HepG2 (cell line): Measurements from ENCODE around the gene MRPS25. TPM values are rescaled to one million over a fixed set of nuclear protein-coding genes. Genes with fewer than 3 reads are reported as not detected.
A peak's percentile ranks its signal among the peaks of the same experiment; 100 is the strongest.

ENCODE experiments used
- CBX5 ChIP-seq: sonication (generic); formaldehyde crosslinking; IDR thresholded peaks from 2 replicates; pipeline ENCODE4 v1.4.0; 2020; ENCODE audit warnings: missing genetic modification reagents, borderline replicate concordance
- ELF1 ChIP-seq: sonication (generic); formaldehyde crosslinking; IDR thresholded peaks from 2 replicates; pipeline ENCODE4 v1.4.0; 2020; ENCODE audit warnings: missing genetic modification reagents
- FOXA1 ChIP-seq, 2 experiments: fragments of 450-650 bp in 1 of 2; sonication (generic) in 1 of 2; formaldehyde crosslinking in 1 of 2; IDR thresholded peaks; 2 replicates each; pipeline versions ENCODE4 v1.4.0 to v1.6.1; 2016 to 2020; ENCODE audit warnings: missing genetic modification reagents in 1 of 2
- GPBP1L1 ChIP-seq: sonication (generic); formaldehyde crosslinking; IDR thresholded peaks from 2 replicates; pipeline ENCODE4 v1.5.0; 2020; ENCODE audit warnings: mild to moderate bottlenecking, missing genetic modification reagents
- HMG20A ChIP-seq: IDR thresholded peaks from 2 replicates; pipeline ENCODE4 v1.6.1; 2016; ENCODE audit warnings: borderline replicate concordance
- IKZF4 ChIP-seq: sonication (generic); formaldehyde crosslinking; IDR thresholded peaks from 2 replicates; pipeline ENCODE4 v1.5.1; 2020; ENCODE audit warnings: borderline replicate concordance, mild to moderate bottlenecking, low read depth, missing genetic modification reagents; ENCODE audit errors: not compliant biosample characterization
- KDM1A ChIP-seq: IDR thresholded peaks from 2 replicates; pipeline ENCODE4 v1.6.1; 2016; ENCODE audit warnings: missing compliant biosample characterization
- LBX2 ChIP-seq: sonication (generic); formaldehyde crosslinking; IDR thresholded peaks from 2 replicates; pipeline ENCODE4 v1.5.0; 2020; ENCODE audit warnings: missing genetic modification reagents, mild to moderate bottlenecking, borderline replicate concordance
- MED1 ChIP-seq: sonication (generic); formaldehyde crosslinking; IDR thresholded peaks from 2 replicates; pipeline ENCODE4 v1.4.0; 2020; ENCODE audit warnings: missing genetic modification reagents
- NFYB ChIP-seq: sonication (generic); formaldehyde crosslinking; IDR thresholded peaks from 2 replicates; pipeline ENCODE4 v1.4.0; 2020; ENCODE audit warnings: missing genetic modification reagents
- SNAPC4 ChIP-seq: sonication (generic); formaldehyde crosslinking; IDR thresholded peaks from 2 replicates; pipeline ENCODE4 v1.4.0; 2020; ENCODE audit warnings: mild to moderate bottlenecking, missing genetic modification reagents
- ZBTB33 ChIP-seq: sonication (generic); formaldehyde crosslinking; IDR thresholded peaks from 2 replicates; pipeline ENCODE4 v1.4.0; 2020; ENCODE audit warnings: missing genetic modification reagents
- ZFP36 ChIP-seq: fragments of 150-350 bp; IDR thresholded peaks from 2 replicates; pipeline ENCODE4 v1.6.1; 2018; ENCODE audit warnings: borderline replicate concordance, low read length, low read depth; ENCODE audit not compliant: partially characterized antibody
- ZKSCAN5 ChIP-seq: sonication (generic); formaldehyde crosslinking; IDR thresholded peaks from 2 replicates; pipeline ENCODE4 v1.5.1; 2020; ENCODE audit warnings: mild to moderate bottlenecking, missing genetic modification reagents
- ZKSCAN8 ChIP-seq: IDR thresholded peaks from 2 replicates; pipeline ENCODE4 v1.6.1; 2016; ENCODE audit warnings: borderline replicate concordance, missing genetic modification reagents, missing compliant biosample characterization
- ZNF3 ChIP-seq: IDR thresholded peaks from 2 replicates; pipeline ENCODE4 v1.7.0; 2017; ENCODE audit warnings: inconsistent platforms
- ZNF33B ChIP-seq: sonication (generic); formaldehyde crosslinking; IDR thresholded peaks from 2 replicates; pipeline ENCODE4 v1.5.1; 2020; ENCODE audit warnings: mild to moderate bottlenecking, missing genetic modification reagents
- ZNF558 ChIP-seq: sonication (generic); formaldehyde crosslinking; IDR thresholded peaks from 2 replicates; pipeline ENCODE4 v1.9.0; 2022; ENCODE audit warnings: mild to moderate bottlenecking, missing genetic modification reagents, borderline replicate concordance
- ZNF780A ChIP-seq: sonication (generic); formaldehyde crosslinking; IDR thresholded peaks from 2 replicates; pipeline ENCODE4 v1.8.0; 2022; ENCODE audit warnings: mild to moderate bottlenecking, missing genetic modification reagents, moderate library complexity
- ZNF83 ChIP-seq: sonication (generic); formaldehyde crosslinking; IDR thresholded peaks from 2 replicates; pipeline ENCODE4 v1.4.0; 2020; ENCODE audit warnings: missing genetic modification reagents, mild to moderate bottlenecking, borderline replicate concordance
- polyA plus RNA-seq, 8 experiments: library from polyadenylated mRNA; depleted of rRNA in 3 of 8; stranded (reverse) in 7 of 8; unstranded in 1 of 8; fragments of >200 nt; fragmentation: Illumina TruSeq in 4 of 8; extraction: Trizol in 4 of 8; gene quantifications; 2 replicates each; pipeline versions ENCODE4 v1.2.1 to v1.2.3, GENCODE V29; 2011 to 2016; ENCODE audit warnings: low read depth in 4 of 8, missing spikeins in 1 of 8, mixed read lengths in 1 of 8; ENCODE audit not compliant: insufficient read depth in 1 of 8
- total RNA-seq, 5 experiments: library from RNA; depleted of rRNA; stranded (reverse); fragments of >200 nt; fragmentation: Illumina TruSeq; extraction: Trizol; gene quantifications; 2 replicates each; pipeline ENCODE4 v1.2.3, GENCODE V29; 2016; ENCODE audit warnings: low read depth in 1 of 5

Gene MRPS25
- total and polyA plus RNA-seq, 2 of the 13 experiments (the other 11 are each of a cell fraction or from before 2014, with no cell fraction given): 60.1 to 74.3 TPM

- TF ChIP-seq ZNF558 (CRISPR knock-in tag): 0 out of 2 replicates have a peak, but pooled peaks have one; percentile 85
- TF ChIP-seq IKZF4 (CRISPR knock-in tag): peak; percentile 54
- TF ChIP-seq MED1 (CRISPR knock-in tag): peak; percentile 78
- peak; percentile 80; the same call in 1 of the 2 replicates for TF ChIP-seq ZNF33B (CRISPR knock-in tag)
- peak; percentile 88; the same call in 1 of the 2 replicates for TF ChIP-seq CBX5 (CRISPR knock-in tag)
- TF ChIP-seq GPBP1L1 (CRISPR knock-in tag): no peak
- peak; percentile 95 for TF ChIP-seq ZNF780A (CRISPR knock-in tag)
- peak; percentile 71 for TF ChIP-seq ZBTB33
- TF ChIP-seq LBX2 (CRISPR knock-in tag): no peak
- no peak; the same call in 1 of the 2 replicates for TF ChIP-seq ZNF3
- peak; percentile 76; the same call in 1 of the 2 replicates for TF ChIP-seq SNAPC4 (CRISPR knock-in tag)
- no peak for TF ChIP-seq ZFP36
- no peak for TF ChIP-seq FOXA1 (IDR thresholded peaks at IDR 0.05)
- TF ChIP-seq FOXA1 (CRISPR knock-in tag; IDR thresholded peaks at IDR 0.05): peak; percentile 63
- no peak for TF ChIP-seq ZKSCAN5 (CRISPR knock-in tag)
- no peak; the same call in 1 of the 2 replicates for TF ChIP-seq NFYB
- peak; percentile 77 for TF ChIP-seq ZKSCAN8 (CRISPR knock-in tag)
- TF ChIP-seq ZNF83 (CRISPR knock-in tag): 0 out of 2 replicates have a peak, but pooled peaks have one; percentile 21
- TF ChIP-seq KDM1A (CRISPR knock-in tag): 0 out of 2 replicates have a peak, but pooled peaks have one; percentile 44
- TF ChIP-seq HMG20A (CRISPR knock-in tag): no peak
- peak; percentile 100 for TF ChIP-seq ELF1 (CRISPR knock-in tag)
Measured at GRCh38 chr3:15098503-15099363, 33.6 kb upstream of the MRPS25 start, which contains the start of gene RBSN (continued).
